ENCODE measurements around the gene CACNA2D3.

Gene CACNA2D3

GRCh38 chr3:54642147-54642546 lies 519.8 kb downstream of the CACNA2D3 start:
- DNase-seq, result no peak

GRCh38 chr3:54647721-54648120 lies 525.4 kb downstream of the CACNA2D3 start:
- no peak for DNase-seq

GRCh38 chr3:54649551-54649950 lies 527.2 kb downstream of the CACNA2D3 start:
- DNase-seq, result no peak

GRCh38 chr3:54653456-54654195 lies 531.3 kb downstream of the CACNA2D3 start:
- DNase-seq, result no peak

- DNase-seq, result no peak
These were observed 532.4 kb downstream of the CACNA2D3 start for GRCh38 chr3:54654776-54655175.

- no peak for DNase-seq
These were observed 537.0 kb downstream of the CACNA2D3 start for GRCh38 chr3:54659347-54659746.

- no peak for DNase-seq
These were observed 538.4 kb downstream of the CACNA2D3 start for GRCh38 chr3:54660714-54661132.

GRCh38 chr3:54661151-54661550 lies 538.8 kb downstream of the CACNA2D3 start:
- no peak for DNase-seq

GRCh38 chr3:54663501-54664011 lies 541.2 kb downstream of the CACNA2D3 start:
- DNase-seq, result no peak

GRCh38 chr3:54665016-54665600 lies 542.8 kb downstream of the CACNA2D3 start:
- DNase-seq, result no peak

GRCh38 chr3:54668236-54668635 lies 545.9 kb downstream of the CACNA2D3 start:
- no peak for DNase-seq

- no peak for DNase-seq
These were observed 548.0 kb downstream of the CACNA2D3 start for GRCh38 chr3:54670201-54671000.

GRCh38 chr3:54671511-54671910 lies 549.2 kb downstream of the CACNA2D3 start:
- no peak for DNase-seq

- DNase-seq, result no peak
These were observed 553.7 kb downstream of the CACNA2D3 start for GRCh38 chr3:54676087-54676486.

GRCh38 chr3:54681706-54682105 lies 559.4 kb downstream of the CACNA2D3 start:
- DNase-seq, result no peak

GRCh38 chr3:54685213-54685612 lies 562.9 kb downstream of the CACNA2D3 start:
- no peak for DNase-seq

- no peak for DNase-seq
These were observed 569.0 kb downstream of the CACNA2D3 start for GRCh38 chr3:54691289-54691771.

GRCh38 chr3:54696313-54696712 lies 574.0 kb downstream of the CACNA2D3 start:
- no peak for DNase-seq

GRCh38 chr3:54698054-54698453 lies 575.7 kb downstream of the CACNA2D3 start:
- no peak for DNase-seq

- DNase-seq, result no peak
These were observed 581.6 kb downstream of the CACNA2D3 start for GRCh38 chr3:54703923-54704322.

GRCh38 chr3:54705730-54706129 lies 583.4 kb downstream of the CACNA2D3 start:
- DNase-seq, result no peak

- no peak for DNase-seq
These were observed 584.4 kb downstream of the CACNA2D3 start for GRCh38 chr3:54706738-54707137.

- DNase-seq, result no peak
These were observed 587.4 kb downstream of the CACNA2D3 start for GRCh38 chr3:54709785-54710184.

Measured in activated CD8-positive, alpha-beta memory T cell treated with anti-CD3 and anti-CD28 coated beads, Interleukin-2, amount 50 U/mL, for 48 hours (primary cell).